Transverse colon (tissue), 4 donors: Measurements from ENCODE around the gene ENTPD1. TPM values are rescaled to one million over a fixed set of nuclear protein-coding genes. Genes with fewer than 3 reads are reported as not detected.
"Not testable (repeated sequence)": the region's sequence is repeated elsewhere in the genome, so short reads cannot be mapped to it uniquely, and the experiment has no call there.

Experiments
- DNase-seq: peaks from one replicate; pipeline ENCODE4 v3.0.0-alpha.2; 2019
- H3K27ac ChIP-seq, 4 donors: fragments of 200-600 bp; sonication (generic); 2 replicates each; pipeline ENCODE4 v1.5.1; 2016 to 2018; ENCODE audit warnings: inconsistent platforms in 4 of 4
- H3K27me3 ChIP-seq: fragments of 200-600 bp; sonication (generic); 2 replicates; pipeline ENCODE4 v1.5.1; 2017; ENCODE audit warnings: inconsistent platforms
- H3K36me3 ChIP-seq, 4 donors: fragments of 200-600 bp; sonication (generic); 2 replicates each; pipeline ENCODE4 v1.5.1; 2017 to 2019; ENCODE audit warnings: inconsistent platforms in 4 of 4
- H3K4me1 ChIP-seq, 4 donors: fragments of 200-600 bp; sonication (generic); 2 replicates each; pipeline ENCODE4 v1.5.1; 2017 to 2020; ENCODE audit warnings: inconsistent platforms in 4 of 4
- H3K4me3 ChIP-seq, 4 donors: fragments of 200-600 bp; sonication (generic); 1 replicate in 1 of 4; 2 replicates in 3 of 4; pipeline versions ENCODE4 v1.5.1 to v1.6.1; 2017 to 2019; ENCODE audit warnings: inconsistent platforms in 4 of 4
- H3K9me3 ChIP-seq, 2 donors: fragments of 200-600 bp; sonication (generic); 2 replicates each; pipeline ENCODE4 v1.5.1; 2017 to 2019; ENCODE audit warnings: inconsistent platforms in 2 of 2
- EP300 ChIP-seq: sonication (generic); formaldehyde crosslinking; IDR thresholded peaks from one replicate; pipeline ENCODE4 v1.6.1; 2017; ENCODE audit warnings: antibody characterized with exemption, low read depth
- POLR2A ChIP-seq: fragments of 450-650 bp; IDR thresholded peaks from one replicate; pipeline ENCODE4 v1.6.1; 2016; ENCODE audit warnings: antibody characterized with exemption, mild to moderate bottlenecking, moderate library complexity
- POLR2AphosphoS5 ChIP-seq, 3 donors: sonication (generic); formaldehyde crosslinking; IDR thresholded peaks; one replicate each; pipeline ENCODE4 v1.6.1; 2016; ENCODE audit warnings: antibody characterized with exemption in 3 of 3
- WGBS, 2 donors: methylation state at CpG; one replicate each; pipeline ENCODE4 v1.1.5; 2018; ENCODE audit warnings: low coverage in 1 of 2; 5-methylcytosine and 5-hydroxymethylcytosine counted together
- in situ Hi-C, 4 donors: fragments of 200-750 bp; cut with MboI; loops; one replicate each; pipeline versions ENCODE4 v1.15.0 to v1.15.1; 2017; ENCODE audit warnings: low sequenced_read_pairs in 3 of 4, low pct_ligation_motif_present in 1 of 4, low pct_unique_long_range_greater_than_20kb in 1 of 4
- intact Hi-C: fragments of 100-400 bp; cut with DNase I; formaldehyde crosslinking; loops from one replicate; pipeline ENCODE4 v1.15.1; 2023; ENCODE audit warnings: low total_unique reads
- total RNA-seq, 4 donors: library from RNA; depleted of rRNA; stranded (reverse); fragments of >200 nt; gene quantifications; one replicate each; pipeline ENCODE4 v1.1.0, GENCODE V29; 2016
- TF ChIP-seq, protein P1 (sequence below), 5 experiments: fragments of 200-600 bp in 3 of 5; fragments of 450-650 bp in 2 of 5; sonication (generic) in 3 of 5; IDR thresholded peaks; 1 replicate in 2 of 5; 2 replicates in 3 of 5; pipeline ENCODE4 v1.5.1; 2016 to 2017; ENCODE audit warnings: antibody characterized with exemption in 5 of 5, inconsistent platforms in 3 of 5, mild to moderate bottlenecking in 2 of 5, moderate library complexity in 1 of 5

The ENTPD1 gene
- total RNA-seq, 4 donors from 2014 or later = 5.1 to 35.6 (median 11.0) TPM

DNA sequence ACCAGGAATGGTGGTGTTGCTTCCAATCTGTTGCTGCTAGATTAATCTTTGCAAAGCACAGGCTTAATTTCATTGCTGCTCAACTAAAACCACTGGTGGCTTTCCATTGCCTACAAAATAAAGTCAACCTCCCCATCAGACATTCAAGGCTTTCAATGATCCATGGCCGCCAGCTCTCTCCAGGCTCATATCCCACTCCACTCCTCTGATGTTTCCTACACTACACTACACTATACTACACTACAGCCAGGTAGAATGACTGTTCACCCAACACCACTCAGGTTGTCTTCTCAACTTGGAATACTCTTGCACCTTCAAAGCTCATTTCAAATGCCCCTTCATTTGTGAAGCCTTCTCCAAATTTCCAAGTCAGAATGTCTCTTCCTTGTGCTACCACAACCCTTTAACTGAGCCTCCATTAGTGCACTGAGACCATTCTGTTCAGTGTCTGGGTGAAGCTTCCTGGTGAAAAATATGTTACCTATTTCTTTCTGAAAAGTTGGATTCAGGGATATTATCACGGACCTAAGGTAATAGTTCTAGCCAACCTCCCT is 116.3 kb downstream of the ENTPD1 start:
- in situ Hi-C loops (no loop called here), intact Hi-C loops (no loop called here)
- no peak for DNase-seq
- no peaks in the 10 kb centered on the region for H3K4me1 ChIP-seq
- H3K27ac ChIP-seq = no peak overlapping the region
- no peak overlapping the region for H3K4me3 ChIP-seq
- 56 to 100% methylated on average over 1 to 2 of the region's 2 CpGs for WGBS, 2 donors
- no peaks in the 10 kb centered on the region for H3K36me3 ChIP-seq
- no peaks in the 10 kb centered on the region for H3K27me3 ChIP-seq
- no peaks in the 10 kb centered on the region for H3K9me3 ChIP-seq
- TF ChIP-seq POLR2AphosphoS5 (IDR thresholded peaks at IDR 0.05) = no peak
- TF ChIP-seq, protein P1, sequence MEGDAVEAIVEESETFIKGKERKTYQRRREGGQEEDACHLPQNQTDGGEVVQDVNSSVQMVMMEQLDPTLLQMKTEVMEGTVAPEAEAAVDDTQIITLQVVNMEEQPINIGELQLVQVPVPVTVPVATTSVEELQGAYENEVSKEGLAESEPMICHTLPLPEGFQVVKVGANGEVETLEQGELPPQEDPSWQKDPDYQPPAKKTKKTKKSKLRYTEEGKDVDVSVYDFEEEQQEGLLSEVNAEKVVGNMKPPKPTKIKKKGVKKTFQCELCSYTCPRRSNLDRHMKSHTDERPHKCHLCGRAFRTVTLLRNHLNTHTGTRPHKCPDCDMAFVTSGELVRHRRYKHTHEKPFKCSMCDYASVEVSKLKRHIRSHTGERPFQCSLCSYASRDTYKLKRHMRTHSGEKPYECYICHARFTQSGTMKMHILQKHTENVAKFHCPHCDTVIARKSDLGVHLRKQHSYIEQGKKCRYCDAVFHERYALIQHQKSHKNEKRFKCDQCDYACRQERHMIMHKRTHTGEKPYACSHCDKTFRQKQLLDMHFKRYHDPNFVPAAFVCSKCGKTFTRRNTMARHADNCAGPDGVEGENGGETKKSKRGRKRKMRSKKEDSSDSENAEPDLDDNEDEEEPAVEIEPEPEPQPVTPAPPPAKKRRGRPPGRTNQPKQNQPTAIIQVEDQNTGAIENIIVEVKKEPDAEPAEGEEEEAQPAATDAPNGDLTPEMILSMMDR (IDR thresholded peaks at IDR 0.05) = no peak
- no peak for TF ChIP-seq POLR2A
- TF ChIP-seq EP300 = no peak

DNA sequence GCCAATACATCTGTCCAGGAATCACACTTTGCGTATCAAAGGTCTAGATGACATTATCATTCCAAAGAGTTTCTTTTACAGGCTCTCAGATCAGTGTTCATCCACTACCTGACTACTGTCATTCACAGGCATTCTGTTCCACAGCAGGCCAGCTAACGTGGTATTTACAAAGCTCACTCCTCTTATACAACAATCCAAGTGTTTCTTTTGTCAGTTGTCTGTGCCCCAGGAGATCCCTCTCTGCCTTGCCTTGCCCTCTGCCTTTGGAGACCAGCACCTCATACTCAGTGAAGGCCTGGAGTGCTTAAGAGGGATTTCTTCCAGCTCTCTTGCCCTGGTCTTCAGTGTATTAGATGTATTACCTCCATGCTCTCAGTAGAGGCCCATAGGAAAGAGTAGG is 117.2 kb downstream of the ENTPD1 start:
- 96 to 100% methylated on average over 1 to 2 of the region's 2 CpGs for WGBS, 2 donors
- intact Hi-C loops = no loop called here

DNA sequence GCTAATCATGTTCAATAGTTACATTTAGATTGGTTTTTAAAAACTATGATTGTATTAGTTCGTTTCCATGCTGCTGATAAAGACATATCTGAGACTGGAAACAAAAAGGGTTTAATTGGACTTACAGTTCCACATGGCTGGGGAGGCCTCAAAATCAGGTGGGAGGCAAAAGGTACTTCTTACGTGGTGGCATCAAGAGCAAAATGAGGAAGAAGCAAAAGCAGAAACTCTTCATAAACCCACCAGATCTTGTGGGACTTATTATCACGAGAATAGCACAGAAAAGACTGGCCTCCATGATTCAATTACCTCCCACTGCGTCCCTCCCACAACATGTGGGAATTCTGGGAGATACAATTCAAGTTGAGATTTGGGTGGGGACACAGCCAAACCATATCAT is 117.7 kb downstream of the ENTPD1 start:
- WGBS, 2 donors = 88 to 92% methylated on average over 3 to 4 of the region's 4 CpGs
- Histone ChIP-seq H3K4me3 (no peak overlapping the region), H3K4me1 (no peaks in the 10 kb centered on the region), H3K27me3 (no peaks in the 10 kb centered on the region), H3K27ac (no peak overlapping the region), H3K9me3 (no peaks in the 10 kb centered on the region), H3K36me3 (no peaks in the 10 kb centered on the region)
- in situ Hi-C loops = no loop called here
- DNase-seq = no peak
- TF ChIP-seq EP300 = no peak
- TF ChIP-seq POLR2A = no peak
- TF ChIP-seq, protein P1 (IDR thresholded peaks at IDR 0.05) = no peak
- TF ChIP-seq POLR2AphosphoS5 (IDR thresholded peaks at IDR 0.05) = no peak
- intact Hi-C loops = no loop called here

More for the DNA sequence above, 117.2 kb downstream of the ENTPD1 start:
- no peaks in the 10 kb centered on the region for H3K27me3 ChIP-seq
- in situ Hi-C loops = no loop called here
- no peak overlapping the region for H3K27ac ChIP-seq
- no peaks in the 10 kb centered on the region for H3K36me3 ChIP-seq
- H3K4me3 ChIP-seq = no peak overlapping the region
- no peak for DNase-seq
- H3K9me3 ChIP-seq = no peaks in the 10 kb centered on the region
- no peaks in the 10 kb centered on the region for H3K4me1 ChIP-seq
- TF ChIP-seq EP300 (no peak), POLR2AphosphoS5 (IDR thresholded peaks at IDR 0.05) (no peak), POLR2A (no peak)
- TF ChIP-seq, protein P1 (IDR thresholded peaks at IDR 0.05) = no peak

DNA sequence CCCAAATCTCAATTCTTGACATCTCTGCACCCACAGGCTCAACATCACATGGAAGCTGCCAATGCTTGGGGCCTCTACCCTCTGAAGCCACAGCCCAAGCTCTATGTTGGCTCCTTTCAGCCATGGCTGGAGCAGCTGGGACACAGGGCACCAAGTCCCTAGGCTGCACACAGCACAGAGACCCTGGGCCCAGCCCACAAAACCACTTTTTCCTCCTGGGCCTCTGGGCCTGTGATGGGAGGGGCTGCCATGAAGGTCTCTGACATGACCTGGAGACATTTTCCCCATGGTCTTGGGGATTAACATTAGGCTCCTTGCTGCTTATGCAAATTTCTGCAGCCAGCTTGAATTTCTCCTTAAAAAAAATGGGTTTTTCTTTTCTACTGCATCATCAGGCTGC is 118.8 kb downstream of the ENTPD1 start:
- in situ Hi-C loops, H3K4me3 ChIP-seq, H3K36me3 ChIP-seq, DNase-seq, H3K27ac ChIP-seq, H3K4me1 ChIP-seq, intact Hi-C loops, H3K9me3 ChIP-seq, H3K27me3 ChIP-seq: not testable (repeated sequence)

DNA sequence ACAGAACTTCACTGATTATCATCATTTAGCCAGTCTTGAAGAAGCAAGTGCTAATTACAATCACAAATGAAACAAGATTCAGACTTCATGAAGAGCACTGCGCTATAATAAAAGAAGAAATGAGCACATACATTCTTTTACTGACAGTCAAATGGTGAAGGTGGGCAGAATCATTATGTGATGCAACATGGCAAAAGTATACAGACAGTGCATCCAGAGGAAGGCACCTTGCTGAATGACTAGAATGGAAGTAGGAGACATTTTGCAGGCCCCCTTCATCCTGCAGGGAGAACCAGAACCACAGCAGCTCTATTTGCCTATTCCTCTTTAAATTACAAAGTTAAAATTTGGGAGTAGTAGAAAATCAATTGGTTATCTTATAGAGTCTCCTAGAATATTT is 120.8 kb downstream of the ENTPD1 start:
- intact Hi-C loops = no loop called here
- WGBS, 2 donors = 100% methylated on average over 1 of the region's 1 CpG
- no peaks in the 10 kb centered on the region for H3K9me3 ChIP-seq
- no peak overlapping the region for H3K4me3 ChIP-seq
- H3K36me3 ChIP-seq = no peaks in the 10 kb centered on the region
- in situ Hi-C loops = no loop called here
- no peaks in the 10 kb centered on the region for H3K27me3 ChIP-seq
- no peak overlapping the region for H3K27ac ChIP-seq
- DNase-seq = no peak
- H3K4me1 ChIP-seq = no peaks in the 10 kb centered on the region
- TF ChIP-seq EP300 (no peak), POLR2AphosphoS5 (IDR thresholded peaks at IDR 0.05) (no peak), POLR2A (no peak)
- TF ChIP-seq, protein P1 (IDR thresholded peaks at IDR 0.05) = no peak
